Stimulated activated CD8-positive, alpha-beta memory T cell treated with anti-CD3 and anti-CD28 coated beads, Interleukin-15, amount 100 ng/mL, for 1 hour (primary cell): Measurements from ENCODE around the gene EME1.

Experiments used
- DNase-seq: peaks from one replicate; pipeline ENCODE4 v3.0.0-alpha.2; 2020; ENCODE audit warnings: low read depth

Gene EME1

GRCh38 chr17:50348522-50349242, 24.3 kb upstream of the EME1 start:
- no peak for DNase-seq

DNA sequence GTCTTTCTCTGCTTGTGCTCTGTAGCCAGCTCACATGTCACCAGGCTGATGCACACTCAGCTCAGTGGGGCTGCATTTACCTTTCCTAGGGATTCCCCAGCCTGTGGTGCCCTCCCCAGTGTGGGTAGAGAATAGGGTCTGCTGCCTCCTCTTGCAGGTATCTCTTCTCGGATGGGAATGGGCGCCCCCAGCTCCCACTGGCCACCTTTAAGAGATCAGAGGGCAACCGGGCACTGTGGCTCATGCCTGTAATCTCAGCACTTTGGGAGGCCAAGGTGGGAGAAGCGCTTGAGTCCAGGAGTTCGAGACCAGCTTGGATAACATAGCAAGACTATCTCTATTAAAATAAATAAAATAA, 23.8 kb upstream of the EME1 start:
- DNase-seq = no peak

DNA sequence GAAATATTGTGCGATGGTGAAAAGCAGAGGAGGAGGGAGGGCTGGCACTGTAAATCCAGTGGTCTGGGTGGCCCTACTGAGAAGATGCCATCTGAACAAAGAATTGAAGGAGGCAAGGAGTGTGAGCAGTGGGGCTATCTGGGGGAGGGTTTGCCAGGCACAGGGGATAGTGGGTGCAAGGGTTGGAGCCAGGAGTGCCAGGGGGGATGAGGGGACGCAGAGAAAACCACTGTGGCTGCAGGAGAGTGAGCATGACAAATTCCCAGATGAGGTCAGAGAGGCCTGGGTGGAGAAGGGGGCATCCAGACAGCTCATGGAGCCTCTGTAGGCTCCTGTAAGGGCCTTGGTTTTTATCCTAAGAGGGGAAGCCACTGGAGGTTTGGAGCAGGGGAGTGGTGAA, 22.3 kb upstream of the EME1 start:
- no peak for DNase-seq

GRCh38 chr17:50352072-50352692, 20.8 kb upstream of the EME1 start:
- DNase-seq = no peak

- DNase-seq = no peak
Observed at GRCh38 chr17:50352693-50353599, 20.1 kb upstream of the EME1 start.

GRCh38 chr17:50353600-50354195, 19.3 kb upstream of the EME1 start:
- DNase-seq = no peak

DNA sequence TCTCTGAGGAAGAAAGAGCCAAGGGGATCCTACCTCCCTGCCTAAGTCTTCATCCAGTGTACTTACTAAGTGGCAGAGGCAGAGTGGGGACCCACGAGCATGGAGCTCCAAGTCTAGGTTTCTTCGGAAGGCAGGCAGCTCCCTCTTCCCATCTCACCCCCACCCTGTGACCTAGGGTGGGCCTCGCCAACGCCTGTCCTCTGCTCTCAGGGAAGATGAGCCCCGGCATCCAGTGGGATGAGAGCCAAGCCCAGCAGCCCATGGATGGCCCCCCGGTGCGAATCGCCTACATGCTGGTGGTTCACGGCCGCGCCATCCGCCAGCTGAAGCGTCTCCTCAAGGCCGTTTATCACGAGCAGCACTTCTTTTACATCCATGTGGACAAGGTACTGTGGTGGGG, 18.8 kb upstream of the EME1 start:
- DNase-seq = no peak

- no peak for DNase-seq
Observed at GRCh38 chr17:50354776-50355175, 18.3 kb upstream of the EME1 start.

- DNase-seq = no peak
Observed at GRCh38 chr17:50355336-50355700, 17.7 kb upstream of the EME1 start.

GRCh38 chr17:50355701-50356341, 17.2 kb upstream of the EME1 start:
- DNase-seq = no peak

DNA sequence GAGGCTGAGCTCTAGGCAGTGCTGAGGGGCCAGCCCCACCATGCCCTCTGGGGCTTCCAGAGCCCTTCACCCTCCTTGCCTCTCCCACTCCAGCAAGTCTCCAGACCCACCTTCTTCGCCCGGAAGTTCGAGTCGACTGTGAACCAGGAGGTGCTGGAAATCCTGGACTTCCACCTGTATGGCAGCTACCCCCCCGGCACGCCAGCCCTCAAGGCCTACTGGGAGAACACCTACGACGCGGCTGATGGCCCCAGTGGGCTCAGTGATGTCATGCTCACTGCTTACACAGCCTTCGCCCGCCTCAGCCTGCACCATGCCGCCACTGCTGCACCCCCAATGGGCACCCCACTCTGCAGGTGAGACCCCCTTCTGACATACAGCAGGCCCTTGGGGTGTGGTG, 16.6 kb upstream of the EME1 start:
- DNase-seq = no peak

DNA sequence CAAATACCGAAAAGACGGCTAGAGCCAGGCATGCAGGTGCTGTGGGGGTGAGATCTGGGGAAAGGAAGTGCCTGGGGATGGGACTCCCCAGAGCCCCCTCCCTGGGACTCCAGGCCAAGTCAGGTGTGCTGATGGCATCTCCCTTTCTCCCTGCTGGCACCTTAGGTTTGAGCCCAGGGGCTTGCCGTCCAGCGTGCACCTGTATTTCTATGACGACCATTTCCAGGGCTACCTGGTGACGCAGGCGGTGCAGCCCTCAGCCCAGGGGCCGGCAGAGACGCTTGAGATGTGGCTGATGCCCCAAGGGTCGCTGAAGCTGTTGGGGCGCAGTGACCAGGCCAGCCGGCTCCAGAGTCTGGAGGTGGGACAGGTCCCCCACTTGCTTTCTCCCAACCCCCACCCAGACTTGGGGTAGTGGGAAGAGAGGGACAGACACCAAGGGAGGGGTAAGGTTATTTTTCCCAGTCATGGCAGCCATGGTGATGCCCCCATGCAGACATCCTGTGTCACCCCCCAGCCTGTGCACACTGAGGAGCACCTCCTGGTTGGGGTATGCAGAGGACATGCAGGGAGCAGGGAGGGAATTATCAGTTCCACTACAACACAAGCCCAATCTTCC, 16.0 kb upstream of the EME1 start:
- no peak for DNase-seq

- DNase-seq = no peak
Observed at GRCh38 chr17:50358177-50358576, 14.9 kb upstream of the EME1 start.

- no peak for DNase-seq
Observed at GRCh38 chr17:50359005-50359699, 13.9 kb upstream of the EME1 start.

- no peak for DNase-seq
Observed at GRCh38 chr17:50359998-50360461, 13.0 kb upstream of the EME1 start.

DNA sequence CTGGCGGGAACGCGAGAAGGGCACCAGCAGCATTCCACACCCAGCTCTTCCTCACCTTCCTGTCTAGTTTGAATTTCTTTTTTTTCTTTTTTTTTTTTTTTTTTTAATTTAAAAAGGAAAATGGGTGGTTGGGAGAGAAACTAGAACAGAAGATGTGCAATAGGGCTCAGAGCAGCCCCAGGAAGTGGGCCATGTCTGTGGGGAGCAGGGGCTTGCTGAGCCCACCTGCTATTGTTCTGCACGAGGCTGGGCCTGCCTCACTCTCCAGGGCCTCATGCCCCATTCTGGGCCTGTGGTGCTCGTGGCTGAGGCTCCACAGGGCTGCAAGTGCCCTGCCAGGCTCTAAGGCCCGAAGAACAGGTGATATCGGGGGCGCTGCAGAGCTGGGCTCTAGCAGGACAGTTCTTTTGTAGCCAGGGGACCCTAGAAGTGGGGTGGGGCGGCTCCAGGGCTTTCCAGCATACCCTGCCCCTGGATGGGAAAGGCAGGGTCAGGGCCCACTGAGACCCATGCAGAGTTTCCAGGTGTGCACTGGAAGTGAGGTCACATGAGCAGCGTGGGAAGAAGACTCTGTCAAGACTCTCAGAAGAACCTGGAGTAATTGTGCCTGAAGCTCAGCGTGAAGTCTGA, 12.4 kb upstream of the EME1 start:
- DNase-seq = no peak

GRCh38 chr17:50361561-50362480, 11.2 kb upstream of the EME1 start:
- peak; percentile 27 for DNase-seq

- DNase-seq = no peak
Observed at GRCh38 chr17:50362661-50363060, 10.4 kb upstream of the EME1 start.
